Measurements from ENCODE around the gene ADAM30. TPM values are rescaled to one million over a fixed set of nuclear protein-coding genes. Genes with fewer than 3 reads are reported as not detected.

The ADAM30 gene
- total and polyA plus RNA-seq, 10 donors: not detected

- no peak overlapping the region for H3K27ac ChIP-seq
- no peak for DNase-seq
- TF ChIP-seq POLR2AphosphoS5 (IDR thresholded peaks at IDR 0.05) (no peak), POLR2A (IDR thresholded peaks at IDR 0.05) (no peak)
- TF ChIP-seq, protein P1, sequence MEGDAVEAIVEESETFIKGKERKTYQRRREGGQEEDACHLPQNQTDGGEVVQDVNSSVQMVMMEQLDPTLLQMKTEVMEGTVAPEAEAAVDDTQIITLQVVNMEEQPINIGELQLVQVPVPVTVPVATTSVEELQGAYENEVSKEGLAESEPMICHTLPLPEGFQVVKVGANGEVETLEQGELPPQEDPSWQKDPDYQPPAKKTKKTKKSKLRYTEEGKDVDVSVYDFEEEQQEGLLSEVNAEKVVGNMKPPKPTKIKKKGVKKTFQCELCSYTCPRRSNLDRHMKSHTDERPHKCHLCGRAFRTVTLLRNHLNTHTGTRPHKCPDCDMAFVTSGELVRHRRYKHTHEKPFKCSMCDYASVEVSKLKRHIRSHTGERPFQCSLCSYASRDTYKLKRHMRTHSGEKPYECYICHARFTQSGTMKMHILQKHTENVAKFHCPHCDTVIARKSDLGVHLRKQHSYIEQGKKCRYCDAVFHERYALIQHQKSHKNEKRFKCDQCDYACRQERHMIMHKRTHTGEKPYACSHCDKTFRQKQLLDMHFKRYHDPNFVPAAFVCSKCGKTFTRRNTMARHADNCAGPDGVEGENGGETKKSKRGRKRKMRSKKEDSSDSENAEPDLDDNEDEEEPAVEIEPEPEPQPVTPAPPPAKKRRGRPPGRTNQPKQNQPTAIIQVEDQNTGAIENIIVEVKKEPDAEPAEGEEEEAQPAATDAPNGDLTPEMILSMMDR (IDR thresholded peaks at IDR 0.05 in 8 of 11, conservative IDR thresholded peaks at IDR 0.05 in 3 of 11): no peak
- 71 to 84% (median 78%) methylated on average over 1 of the region's 1 CpG for WGBS, 5 donors
- H3K4me3 ChIP-seq: no peak overlapping the region
- H3K36me3 ChIP-seq: no peaks in the 10 kb centered on the region
- intact Hi-C loops (cut with DNase I; ENCODE audit: low total_unique reads): no loop called here
- H3K9me3 ChIP-seq: peaks cover 0 to 3% (median 0%) of the 10 kb centered on the region in 8 donors
- peaks cover 0 to 5% (median 2%) of the 10 kb centered on the region in 6 donors for H3K4me1 ChIP-seq
- peaks cover 0 to 21% (median 0%) of the 10 kb centered on the region in 7 donors for H3K27me3 ChIP-seq (replicated peaks in 1 of 7)
These were observed 26.3 kb downstream of the ADAM30 start for GRCh38 chr1:119869995-119870394.

DNA sequence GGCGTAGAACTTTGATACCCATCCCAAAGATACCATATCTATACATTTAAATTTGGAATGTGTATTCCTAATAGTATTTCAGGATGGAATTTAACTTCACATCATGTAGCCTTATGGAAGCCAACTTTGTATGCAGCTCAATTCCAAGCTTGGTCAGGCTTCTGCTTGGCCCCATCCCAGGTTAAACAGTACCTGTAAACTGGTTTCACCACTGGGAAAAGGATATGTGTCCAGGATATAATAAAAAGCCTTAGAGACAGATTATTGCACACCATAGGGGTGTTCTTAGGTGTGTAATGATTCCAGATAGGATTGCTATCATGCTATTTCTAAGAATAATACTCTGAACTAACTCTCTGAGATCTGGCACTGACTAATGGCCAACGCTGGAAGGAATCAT is 28.1 kb downstream of the ADAM30 start:
- DNase-seq: no peak
- Histone ChIP-seq H3K9me3 (no peaks in the 10 kb centered on the region), H3K36me3 (no peaks in the 10 kb centered on the region), H3K27me3 (replicated peaks in 1 of 7) (peaks cover 0 to 21% (median 0%) of the 10 kb centered on the region in 7 donors), H3K27ac (no peak overlapping the region), H3K4me3 (no peak overlapping the region), H3K4me1 (peaks cover 0 to 5% (median 0%) of the 10 kb centered on the region in 6 donors)
- TF ChIP-seq POLR2AphosphoS5 (IDR thresholded peaks at IDR 0.05) (no peak), POLR2A (IDR thresholded peaks at IDR 0.05) (no peak)
- TF ChIP-seq, protein P1 (IDR thresholded peaks at IDR 0.05 in 8 of 11, conservative IDR thresholded peaks at IDR 0.05 in 3 of 11): no peak
- intact Hi-C loops (cut with DNase I; ENCODE audit: low total_unique reads): no loop called here
- WGBS, 5 donors: 82 to 89% (median 87%) methylated on average over 2 of the region's 2 CpGs

- Histone ChIP-seq H3K4me1 (peaks cover 0 to 5% (median 0%) of the 10 kb centered on the region in 6 donors), H3K9me3 (no peaks in the 10 kb centered on the region), H3K4me3 (no peak overlapping the region), H3K27ac (no peak overlapping the region), H3K36me3 (no peaks in the 10 kb centered on the region), H3K27me3 (replicated peaks in 1 of 7) (peaks cover 0 to 14% (median 0%) of the 10 kb centered on the region in 7 donors)
- no peak for DNase-seq
- no peak for TF ChIP-seq POLR2AphosphoS5 (IDR thresholded peaks at IDR 0.05)
- TF ChIP-seq, protein P1 (IDR thresholded peaks at IDR 0.05 in 8 of 11, conservative IDR thresholded peaks at IDR 0.05 in 3 of 11): no peak
- no peak for TF ChIP-seq POLR2A (IDR thresholded peaks at IDR 0.05)
- intact Hi-C loops (cut with DNase I; ENCODE audit: low total_unique reads): no loop called here
- 77 to 90% (median 87%) methylated on average over 3 of the region's 3 CpGs for WGBS, 5 donors
These were observed 29.9 kb downstream of the ADAM30 start for GRCh38 chr1:119866451-119866850.

DNA sequence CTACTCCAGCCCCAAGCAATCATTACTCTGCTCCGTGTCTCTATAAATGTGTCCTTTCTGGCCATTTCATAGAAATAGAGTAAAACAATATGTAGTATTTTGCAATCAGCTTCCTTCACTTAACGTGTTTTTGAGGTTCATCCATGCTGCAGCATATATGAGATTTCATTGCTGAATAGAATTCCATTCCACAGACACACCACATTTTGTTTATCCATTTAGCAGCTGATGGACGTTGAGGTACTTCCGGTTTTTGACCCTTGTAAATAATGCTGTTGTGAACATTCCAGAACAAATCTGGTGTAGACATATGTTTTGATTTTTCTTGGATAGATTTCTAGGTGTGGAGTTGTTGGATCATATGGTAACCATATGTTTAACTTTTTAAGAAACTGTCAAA is 30.7 kb downstream of the ADAM30 start:
- WGBS, 5 donors: 53 to 76% (median 61%) methylated on average over 4 of the region's 4 CpGs
- TF ChIP-seq, protein P1 (IDR thresholded peaks at IDR 0.05 in 8 of 11, conservative IDR thresholded peaks at IDR 0.05 in 3 of 11): no peak
- TF ChIP-seq POLR2AphosphoS5 (IDR thresholded peaks at IDR 0.05): no peak
- H3K4me1 ChIP-seq: no peaks in the 10 kb centered on the region
- no peaks in the 10 kb centered on the region for H3K36me3 ChIP-seq
- no peak overlapping the region for H3K4me3 ChIP-seq
- no peaks in the 10 kb centered on the region for H3K9me3 ChIP-seq
- H3K27ac ChIP-seq: no peak overlapping the region
- intact Hi-C loops (cut with DNase I; ENCODE audit: low total_unique reads): no loop called here
- DNase-seq: no peak
- H3K27me3 ChIP-seq (replicated peaks in 1 of 7): peaks cover 0 to 6% (median 0%) of the 10 kb centered on the region in 7 donors

Data from spleen (tissue), 11 donors.